Fibroblast of villous mesenchyme (primary cell): ENCODE results near the gene MPDU1. TPM values are rescaled to one million over a fixed set of nuclear protein-coding genes. Genes with fewer than 3 reads are reported as not detected.

Source experiments
- DNase-seq: peaks from one replicate; pipeline ENCODE4 v3.0.0-alpha.2; 2010; ENCODE audit warnings: low read depth
- H3K4me3 ChIP-seq: 2 replicates; pipeline ENCODE4 v1.5.1; 2011; ENCODE audit warnings: low read depth, mild to moderate bottlenecking, low read length
- total RNA-seq: library from RNA; depleted of rRNA; stranded (reverse); fragments of >200 nt; gene quantifications from 2 replicates; pipeline ENCODE4 v1.2.3, GENCODE V29; 2012
- TF ChIP-seq, protein P1 (sequence below): IDR thresholded peaks from 2 replicates; pipeline ENCODE4 v1.5.1; 2012; ENCODE audit warnings: low read depth, mild to moderate bottlenecking, low read length; ENCODE audit not compliant: insufficient read depth

Gene MPDU1
- total RNA-seq, result 70.5 and 101 TPM in 2 replicates

DNA sequence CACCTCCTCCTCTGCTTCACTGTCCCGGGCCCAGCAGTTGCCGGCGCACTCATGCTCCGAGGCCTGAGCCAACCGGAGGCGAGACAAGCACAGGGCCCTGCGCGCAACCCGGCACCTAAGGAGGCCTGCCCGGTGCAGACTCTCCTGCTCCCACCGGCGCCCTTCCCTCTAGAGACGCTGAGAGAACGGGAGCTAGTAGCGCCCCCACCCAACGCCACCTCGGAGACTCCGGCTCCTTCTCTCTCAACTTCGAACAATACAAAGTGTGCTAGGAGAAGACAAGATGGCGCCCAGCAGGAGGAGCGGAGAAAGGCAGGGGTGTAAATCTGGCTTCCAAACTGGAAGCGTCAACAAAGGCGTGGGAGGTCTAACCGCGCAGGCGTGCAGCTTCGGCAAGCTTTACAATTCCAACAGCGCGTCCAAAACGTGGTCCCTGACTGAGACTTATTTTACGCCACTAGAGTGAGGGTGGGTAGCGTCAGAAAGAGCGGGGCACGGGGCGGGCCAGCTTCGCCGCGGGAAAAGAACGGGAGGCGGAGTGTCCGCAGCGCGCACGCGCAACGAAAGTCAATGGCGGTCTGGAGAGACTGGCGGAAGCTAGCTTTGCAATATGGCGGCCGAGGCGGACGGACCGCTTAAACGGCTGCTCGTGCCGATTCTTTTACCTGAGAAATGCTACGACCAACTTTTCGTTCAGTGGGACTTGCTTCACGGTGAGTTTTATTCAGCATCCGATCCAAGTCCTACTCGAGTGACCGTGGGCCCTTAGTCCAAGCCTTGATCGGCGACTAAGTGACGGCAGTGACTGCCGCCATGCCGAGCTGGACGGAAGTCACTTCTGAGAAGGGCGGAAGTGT lies at the start of gene MPDU1:
Gene MPDU1 (plus strand): TSS at position 600 of the 857 bp plus-strand sequence. CDS start 11 bp downstream, at position 611.
- DNase-seq, result peak; percentile 98
- peak within 1 kb of the TSS; percentile 92 for H3K4me3 ChIP-seq

DNA sequence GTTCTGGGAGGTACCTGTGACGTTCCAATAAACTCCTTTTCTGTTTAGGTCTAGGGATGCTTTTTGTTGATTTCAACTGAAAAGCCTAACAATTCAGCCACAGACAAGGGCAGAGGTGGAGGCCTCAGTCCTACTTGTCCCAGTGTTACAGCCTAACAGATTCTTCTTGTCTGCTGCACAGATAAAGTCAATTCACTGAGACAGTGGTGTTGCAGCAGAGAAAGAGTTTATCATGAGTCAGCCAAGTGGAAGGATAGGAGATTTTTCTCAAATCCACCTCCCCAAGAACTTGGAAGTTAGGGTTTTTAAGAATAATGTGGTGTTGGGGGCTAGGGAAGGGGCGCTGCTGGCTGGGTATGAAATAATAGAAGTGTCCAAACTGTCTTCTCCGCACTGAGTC lies 45.6 kb upstream of the MPDU1 start:
- TF ChIP-seq, protein P1, sequence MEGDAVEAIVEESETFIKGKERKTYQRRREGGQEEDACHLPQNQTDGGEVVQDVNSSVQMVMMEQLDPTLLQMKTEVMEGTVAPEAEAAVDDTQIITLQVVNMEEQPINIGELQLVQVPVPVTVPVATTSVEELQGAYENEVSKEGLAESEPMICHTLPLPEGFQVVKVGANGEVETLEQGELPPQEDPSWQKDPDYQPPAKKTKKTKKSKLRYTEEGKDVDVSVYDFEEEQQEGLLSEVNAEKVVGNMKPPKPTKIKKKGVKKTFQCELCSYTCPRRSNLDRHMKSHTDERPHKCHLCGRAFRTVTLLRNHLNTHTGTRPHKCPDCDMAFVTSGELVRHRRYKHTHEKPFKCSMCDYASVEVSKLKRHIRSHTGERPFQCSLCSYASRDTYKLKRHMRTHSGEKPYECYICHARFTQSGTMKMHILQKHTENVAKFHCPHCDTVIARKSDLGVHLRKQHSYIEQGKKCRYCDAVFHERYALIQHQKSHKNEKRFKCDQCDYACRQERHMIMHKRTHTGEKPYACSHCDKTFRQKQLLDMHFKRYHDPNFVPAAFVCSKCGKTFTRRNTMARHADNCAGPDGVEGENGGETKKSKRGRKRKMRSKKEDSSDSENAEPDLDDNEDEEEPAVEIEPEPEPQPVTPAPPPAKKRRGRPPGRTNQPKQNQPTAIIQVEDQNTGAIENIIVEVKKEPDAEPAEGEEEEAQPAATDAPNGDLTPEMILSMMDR, result no peak
- H3K4me3 ChIP-seq, result no peak overlapping the region
- DNase-seq, result no peak

More for the DNA sequence above, at the start of gene MPDU1:
- TF ChIP-seq, protein P1, result no peak

DNA sequence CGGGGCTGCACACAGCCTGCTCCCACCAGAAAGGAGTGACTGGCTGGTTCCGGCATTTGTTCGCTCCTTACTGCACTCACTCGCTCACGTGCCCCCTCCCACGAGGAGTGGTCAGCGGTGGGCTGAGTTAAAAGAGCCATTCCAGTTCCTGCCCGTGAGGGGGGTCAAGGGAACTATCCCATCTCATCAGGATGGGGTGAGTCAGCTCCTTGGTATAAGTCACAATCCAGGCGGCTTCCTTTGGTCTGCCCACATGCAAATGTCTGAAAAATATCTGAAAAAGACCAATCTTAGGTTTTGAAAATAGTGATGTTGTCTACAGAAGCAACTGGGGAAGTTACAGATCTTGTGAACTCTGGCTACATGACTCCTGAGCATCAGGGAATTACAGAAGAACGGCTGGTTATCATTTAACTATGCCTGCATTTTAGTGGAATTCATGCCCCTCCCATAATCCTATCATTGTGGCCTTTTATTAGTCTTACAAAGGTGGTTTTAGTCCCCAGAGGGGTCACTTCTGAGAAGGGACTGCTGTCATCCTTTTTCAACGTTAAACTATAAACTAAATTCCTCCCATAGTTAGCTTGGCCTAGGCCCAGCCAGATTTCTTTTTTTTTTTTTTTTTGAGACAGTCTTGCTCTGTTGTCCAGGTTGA lies 44.6 kb upstream of the MPDU1 start:
- TF ChIP-seq, protein P1, result no peak
- no peak for DNase-seq

DNA sequence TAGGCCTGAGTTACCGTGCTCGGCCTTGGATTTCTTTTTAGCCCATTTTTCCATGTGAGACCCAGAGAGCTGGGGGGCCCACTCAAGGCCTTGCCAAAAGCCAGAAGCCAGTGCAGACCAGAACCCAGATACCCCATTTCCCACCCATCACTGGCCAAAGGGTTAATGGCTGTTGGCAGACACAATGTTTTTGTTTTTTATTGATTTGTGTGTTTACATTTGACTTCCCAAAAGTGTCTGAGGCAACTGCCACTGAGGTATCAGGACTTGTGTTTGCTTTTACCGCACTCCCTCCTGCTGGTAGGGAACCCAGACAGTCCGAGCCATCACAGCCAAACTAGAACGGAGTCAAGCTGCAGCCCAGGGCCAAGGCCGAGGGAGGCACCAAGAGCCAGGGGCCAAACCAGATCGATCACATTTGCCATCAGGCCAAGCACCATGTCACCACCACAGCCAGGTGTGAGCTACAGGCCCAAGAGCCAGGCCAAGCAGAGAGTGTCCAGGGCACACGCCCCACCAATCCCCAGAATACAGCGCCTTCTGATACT lies 42.5 kb upstream of the MPDU1 start:
- DNase-seq, result no peak
- no peak overlapping the region for H3K4me3 ChIP-seq
- TF ChIP-seq, protein P1, result no peak

More for the DNA sequence above, 44.6 kb upstream of the MPDU1 start:
- H3K4me3 ChIP-seq, result no peak overlapping the region

DNA sequence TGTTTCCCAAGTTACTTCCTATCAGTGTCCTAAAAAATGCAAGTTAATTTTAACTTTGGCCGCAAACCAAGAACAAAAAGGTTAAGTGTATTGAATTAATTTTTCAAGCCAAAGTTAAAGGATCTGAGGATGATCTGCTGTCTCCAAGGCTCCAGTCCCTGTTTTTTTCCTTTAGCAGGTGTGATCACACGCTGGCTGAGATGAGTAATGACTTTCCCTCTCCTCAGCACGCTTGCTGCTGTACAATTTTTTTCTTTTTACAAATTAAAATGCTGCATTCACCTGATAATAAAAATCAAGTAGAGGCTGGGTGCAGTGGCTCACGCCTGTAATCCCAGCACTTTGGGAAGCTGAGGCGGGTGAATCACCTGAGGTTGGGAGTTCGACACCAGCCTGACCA lies 38.7 kb upstream of the MPDU1 start:
- no peak for DNase-seq
- no peak overlapping the region for H3K4me3 ChIP-seq
- TF ChIP-seq, protein P1, result no peak

DNA sequence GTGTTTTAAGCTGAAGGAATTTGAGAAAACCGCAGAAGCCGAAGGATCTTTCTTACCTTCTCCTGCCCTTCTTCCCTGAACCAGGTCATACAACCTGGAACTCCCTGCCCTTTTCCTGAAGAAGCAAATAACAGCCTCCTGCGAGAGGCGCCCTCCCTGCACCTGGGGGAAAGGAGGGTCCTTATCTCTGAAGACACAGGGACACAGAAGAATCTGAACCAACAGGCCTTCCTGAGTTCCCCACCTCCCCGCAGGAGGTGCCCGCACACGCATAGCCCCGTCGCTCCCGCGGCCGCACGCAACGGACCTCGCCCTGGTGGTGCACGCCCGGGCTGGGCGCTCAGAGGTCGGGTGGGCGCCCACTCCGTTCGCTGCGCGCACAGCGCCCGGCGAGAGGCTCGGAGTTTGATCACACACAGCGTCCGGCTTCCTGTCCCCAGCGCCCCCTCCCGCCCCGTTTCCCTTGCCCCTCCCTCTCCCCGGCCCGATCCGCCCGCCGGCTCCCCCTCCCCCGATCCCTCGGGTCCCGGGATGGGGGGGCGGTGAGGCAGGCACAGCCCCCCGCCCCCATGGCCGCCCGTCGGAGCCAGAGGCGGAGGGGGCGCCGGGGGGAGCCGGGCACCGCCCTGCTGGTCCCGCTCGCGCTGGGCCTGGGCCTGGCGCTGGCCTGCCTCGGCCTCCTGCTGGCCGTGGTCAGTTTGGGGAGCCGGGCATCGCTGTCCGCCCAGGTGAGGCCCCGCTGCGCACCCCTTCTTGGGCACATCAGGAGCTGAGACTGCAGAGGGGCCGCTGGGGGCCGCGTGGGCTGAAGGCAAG lies 34.9 kb upstream of the MPDU1 start, which contains the start of gene TNFSF12:
Gene TNFSF12 (plus strand): TSS at position 474 of the 816 bp plus-strand sequence. CDS start 96 bp downstream, at position 570.
- peak; percentile 23 for DNase-seq
- TF ChIP-seq, protein P1, result peak; percentile 22
- peak within 1 kb of the TSS; percentile 72 for H3K4me3 ChIP-seq
